Dedifferentiated amniotic fluid mesenchymal stem cell (primary cell): ENCODE measurements around the gene CLUH.

Experiments
- DNase-seq: peaks from one replicate; pipeline ENCODE4 v3.0.0-alpha.2; 2016; ENCODE audit errors: extremely low spot score

The CLUH gene

GRCh38 chr17:2721603-2722002 lies 10.0 kb upstream of the CLUH start:
- no peak for DNase-seq

DNA sequence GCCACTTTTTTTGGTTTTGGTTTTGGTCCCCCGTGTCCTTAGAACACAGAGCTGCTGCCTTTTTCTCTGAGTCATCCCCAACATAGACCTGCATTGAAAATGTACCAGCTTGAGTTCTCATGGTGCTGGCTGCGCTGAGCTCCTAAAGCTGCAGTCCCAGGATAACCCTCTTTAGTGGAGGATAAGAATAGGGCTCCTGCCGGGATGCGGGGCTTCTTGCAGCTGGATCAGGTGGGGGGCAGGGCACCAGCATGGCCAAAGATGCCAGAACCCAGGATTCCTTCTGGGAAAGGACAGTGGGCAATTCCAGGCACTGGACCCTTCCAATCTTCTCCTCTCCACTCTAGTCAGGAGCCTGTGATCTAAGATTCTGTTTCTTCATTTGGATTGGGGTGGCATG lies 8.3 kb upstream of the CLUH start:
- no peak for DNase-seq

DNA sequence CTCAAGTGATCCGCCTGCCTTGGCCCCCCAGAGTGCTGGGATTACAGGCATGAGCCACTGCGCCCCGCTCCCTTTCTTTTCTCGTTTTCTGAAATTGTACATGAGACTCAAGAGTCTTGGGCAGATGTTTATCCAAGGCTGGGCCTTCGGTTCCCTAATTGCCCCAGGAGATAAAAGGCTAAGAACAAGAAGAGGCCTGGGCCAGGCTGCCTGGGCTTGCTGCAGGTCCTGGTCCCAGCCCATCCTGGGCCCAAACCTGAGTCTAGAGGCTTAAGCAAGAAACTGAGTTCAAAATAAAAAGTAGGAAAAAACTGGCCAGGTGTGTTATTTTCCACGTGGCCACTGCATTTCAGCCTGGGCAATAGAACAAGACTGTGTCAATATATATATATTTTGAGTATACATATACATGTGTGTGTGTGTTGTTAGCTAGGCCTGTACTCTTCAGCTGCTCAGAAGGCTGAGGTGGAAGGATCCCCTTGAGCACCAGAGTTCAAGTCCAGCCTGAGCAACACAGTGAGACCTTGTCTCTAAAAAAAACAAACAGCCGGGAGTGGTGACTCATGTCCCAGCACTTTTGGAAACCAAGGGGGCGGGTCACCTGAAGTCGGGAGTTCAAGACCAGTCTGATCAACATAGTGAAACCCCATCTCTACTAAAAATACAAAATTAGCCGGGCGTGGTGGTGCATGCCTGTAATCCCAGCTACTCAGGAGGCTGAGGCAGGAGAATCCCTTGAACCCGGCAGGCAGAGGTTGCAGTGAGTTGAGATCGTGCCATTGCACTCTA lies 6.8 kb upstream of the CLUH start:
- no peak for DNase-seq

DNA sequence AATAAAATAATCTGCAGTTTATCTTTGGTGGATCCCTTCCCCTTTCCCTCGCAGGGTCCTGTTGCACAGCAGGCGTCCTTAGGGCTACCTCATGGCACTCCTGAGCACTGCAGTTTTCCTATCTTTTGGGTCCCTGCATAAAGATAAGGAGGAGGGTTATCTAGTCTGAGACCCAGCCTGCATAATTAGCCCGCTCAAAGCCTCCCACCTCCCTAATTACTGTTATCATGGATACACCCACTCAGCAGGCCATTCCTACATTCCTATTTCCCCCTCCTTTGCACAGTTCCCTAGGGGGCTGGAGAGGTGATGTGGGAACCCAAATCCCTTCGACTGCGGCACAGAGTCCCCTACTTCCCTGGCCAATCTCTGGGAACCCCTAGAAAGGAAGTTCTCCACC lies 5.1 kb upstream of the CLUH start:
- no peak for DNase-seq

DNA sequence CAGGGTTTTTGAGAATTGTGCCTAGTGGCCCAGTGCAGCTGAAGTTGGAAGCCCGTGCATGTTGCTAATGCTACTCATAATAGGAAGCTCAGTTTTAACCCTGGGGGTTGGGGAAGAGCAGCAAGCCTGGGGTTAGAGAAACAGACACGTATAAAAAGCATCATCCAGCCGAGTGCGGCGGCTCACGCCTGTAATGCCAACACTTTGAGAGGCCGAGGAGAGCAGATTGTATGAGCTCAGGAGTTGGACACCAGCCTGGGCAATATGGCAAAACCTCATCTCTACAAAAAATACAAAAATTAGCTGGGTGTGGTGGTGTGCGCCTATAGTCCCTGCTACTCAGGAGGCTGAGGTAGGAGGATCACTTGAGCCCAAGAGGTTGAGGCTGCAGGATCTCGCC lies 2.3 kb upstream of the CLUH start:
- no peak for DNase-seq

DNA sequence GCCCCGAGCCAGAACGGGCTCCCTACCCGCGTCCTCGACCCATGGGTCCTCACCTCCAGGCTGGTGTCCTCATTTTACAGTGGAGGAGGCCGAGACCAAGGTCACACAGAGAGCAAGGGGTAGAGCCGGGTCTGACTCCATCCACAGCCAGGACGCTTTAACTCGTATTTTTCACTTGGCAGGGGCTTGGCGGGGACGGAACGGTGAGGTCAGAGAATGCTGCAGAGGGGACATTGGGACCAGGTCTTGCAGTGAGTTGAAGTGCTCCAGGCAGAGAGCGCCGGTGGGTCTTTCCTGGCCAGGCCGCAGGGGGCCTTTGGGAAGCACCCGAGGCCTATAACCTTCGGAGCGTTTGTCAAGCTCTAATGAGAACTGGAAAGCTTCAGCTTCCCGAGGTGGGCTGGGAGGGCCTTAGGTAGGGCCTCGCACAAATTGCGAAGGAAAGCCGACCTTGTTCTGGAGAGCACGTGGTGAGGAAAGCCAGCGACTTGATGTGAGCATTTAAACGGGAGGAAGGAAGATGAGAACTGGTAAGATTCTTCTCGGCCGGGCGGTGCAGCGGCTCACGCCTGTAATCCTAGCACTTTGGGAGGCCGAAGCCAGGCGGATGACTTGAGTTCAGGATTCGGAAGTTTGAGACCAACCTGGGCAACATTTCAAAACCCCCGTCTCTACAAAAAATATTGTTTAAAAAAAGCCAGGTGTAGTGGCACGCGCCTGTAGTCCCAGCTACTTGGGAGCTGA lies 908 bp upstream of the CLUH start:
- no peak for DNase-seq

GRCh38 chr17:2710803-2711607 lies 559 bp downstream of the CLUH start:
- no peak for DNase-seq

DNA sequence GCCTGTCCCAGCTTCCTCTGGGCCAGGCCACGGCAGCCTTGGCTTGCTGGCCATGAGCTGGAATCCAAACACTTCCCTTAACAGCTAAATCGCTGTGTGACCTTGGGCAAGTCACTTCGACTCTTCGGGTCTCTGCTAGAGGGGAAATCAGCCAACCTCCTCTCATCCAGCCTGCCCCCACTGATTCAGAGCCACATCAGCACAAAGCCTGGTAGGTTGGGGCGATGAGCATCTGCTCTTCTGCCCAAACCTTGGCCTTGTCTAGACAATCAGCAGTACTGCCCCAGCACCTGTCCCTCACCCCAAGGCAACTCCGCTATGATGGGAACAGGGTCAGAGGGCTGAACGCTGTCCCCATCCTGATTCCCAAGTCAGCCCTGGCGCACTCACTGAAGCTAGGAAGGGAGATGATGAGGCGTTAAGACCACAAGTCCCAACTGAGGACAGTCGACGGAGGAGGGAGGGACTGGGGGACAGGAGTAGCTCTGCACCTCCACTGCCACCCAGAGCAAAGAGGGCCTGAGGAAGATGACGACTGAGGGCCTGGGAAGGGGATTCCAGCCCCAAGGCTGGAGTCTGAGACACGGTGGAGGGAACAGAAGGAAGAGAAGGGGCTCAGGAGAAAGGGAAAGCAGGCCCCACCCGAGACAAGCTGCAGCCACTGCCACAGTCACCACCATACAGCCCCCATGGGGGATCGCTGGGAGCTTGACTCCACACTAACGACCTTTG lies 1.3 kb downstream of the CLUH start:
- no peak for DNase-seq

- no peak for DNase-seq
Observed at GRCh38 chr17:2709183-2709661, 2.3 kb downstream of the CLUH start.

- no peak for DNase-seq
Observed at GRCh38 chr17:2708585-2709182, 2.9 kb downstream of the CLUH start.

GRCh38 chr17:2707721-2708584 lies 3.6 kb downstream of the CLUH start:
- DNase-seq: no peak

GRCh38 chr17:2706911-2707510 lies 4.6 kb downstream of the CLUH start:
- DNase-seq: no peak

DNA sequence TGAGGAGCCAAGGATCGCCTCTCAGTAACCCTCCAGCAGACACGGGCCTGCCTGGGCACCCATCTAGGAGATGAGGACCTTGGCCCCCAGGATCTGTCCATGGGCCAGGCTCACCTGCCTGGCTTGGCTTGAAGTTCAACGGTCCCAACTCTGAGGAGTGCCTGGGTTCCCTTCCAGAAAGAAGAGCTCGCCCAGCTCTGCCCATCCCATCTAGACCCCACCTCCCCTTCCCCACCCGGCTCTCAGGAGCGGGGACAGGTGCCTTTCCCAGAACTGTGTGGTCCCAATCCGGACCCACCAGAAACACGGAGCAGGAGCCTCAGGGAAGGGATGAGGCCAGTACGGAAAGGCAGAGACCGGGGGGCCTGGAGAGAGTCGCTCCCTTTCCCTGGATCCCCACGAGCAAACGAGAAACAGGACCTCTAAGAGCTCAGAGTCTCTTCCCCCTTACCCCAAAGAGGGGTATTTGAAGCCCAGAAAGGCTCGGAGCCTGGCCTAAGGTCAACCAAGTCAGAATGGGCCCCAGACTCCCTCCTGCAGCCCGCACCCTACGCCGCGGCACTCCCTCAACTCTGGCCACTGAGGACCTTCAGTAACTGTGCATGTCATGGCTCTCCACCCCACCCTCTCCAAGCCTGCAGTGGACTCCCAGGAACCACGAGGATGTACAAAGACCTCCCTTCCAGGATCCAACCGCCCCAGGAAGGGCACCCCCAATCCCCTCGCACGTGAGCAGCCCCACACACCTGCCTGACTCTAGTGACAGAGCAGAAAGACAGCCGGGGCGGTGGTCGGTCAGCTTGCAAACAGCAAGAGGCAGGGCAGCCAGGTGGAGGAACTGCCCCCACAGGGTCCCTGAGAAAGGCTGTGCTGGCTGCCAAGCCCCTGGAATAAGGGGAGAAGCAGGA lies 5.4 kb downstream of the CLUH start:
- DNase-seq: no peak

GRCh38 chr17:2705263-2705662 lies 6.3 kb downstream of the CLUH start:
- DNase-seq: no peak

DNA sequence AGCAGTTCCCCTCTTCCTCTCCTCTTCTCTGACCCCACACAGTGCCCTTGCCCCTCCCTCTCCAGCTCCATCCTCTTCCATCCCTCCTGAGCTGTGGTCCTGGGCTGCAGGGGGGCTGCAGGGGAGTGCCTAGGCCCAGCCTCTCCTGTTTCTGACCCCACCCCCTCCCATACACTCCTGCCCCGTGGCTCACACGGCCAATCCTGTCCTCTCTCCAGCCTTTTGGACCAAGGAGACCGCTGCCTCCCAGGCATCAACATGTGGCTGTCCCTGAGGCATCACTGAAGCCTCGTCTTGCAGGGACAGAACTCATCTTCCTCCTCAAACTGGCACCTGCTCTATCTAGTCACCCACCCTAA lies 6.7 kb downstream of the CLUH start:
- no peak for DNase-seq

DNA sequence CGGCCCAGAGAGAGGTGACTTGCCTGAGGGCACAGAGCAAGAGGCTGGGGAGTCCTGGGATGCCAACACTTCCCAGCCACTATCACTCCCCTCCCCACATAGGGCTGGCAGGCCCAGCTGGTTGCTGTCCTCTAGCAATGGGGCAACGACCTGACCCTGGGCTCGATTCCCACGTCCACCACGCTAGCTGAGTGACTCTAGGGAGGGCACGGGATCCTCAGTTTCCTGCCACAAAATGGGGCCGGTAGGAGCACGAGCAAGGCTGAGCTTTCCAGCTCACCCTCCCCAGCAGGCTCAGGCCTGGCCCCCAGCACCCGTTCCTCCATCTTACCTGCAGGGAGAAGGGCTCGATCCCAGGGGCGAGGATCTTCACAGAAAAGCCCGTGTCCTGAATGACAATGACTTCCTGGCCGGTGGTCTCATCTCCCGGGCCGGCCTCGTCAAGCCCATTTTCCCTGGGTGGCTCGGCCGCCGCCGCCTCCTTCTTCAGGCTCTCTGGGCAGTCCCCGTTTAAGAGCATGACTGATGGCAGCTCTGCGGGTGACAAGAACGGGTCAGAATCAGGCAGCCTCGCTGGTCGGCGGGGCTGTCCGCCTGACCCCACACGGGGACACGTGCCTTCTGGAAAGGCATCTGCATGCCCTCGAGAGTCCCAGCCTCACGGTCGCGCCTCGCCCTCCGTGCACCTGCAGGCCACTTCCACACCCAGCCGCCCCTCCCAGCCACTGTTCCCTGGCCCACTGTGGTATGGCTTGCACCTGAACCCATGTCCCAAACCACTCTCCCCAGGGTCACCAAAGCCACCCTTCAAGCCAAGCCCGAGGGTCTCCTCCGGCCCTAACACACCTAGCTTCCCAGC lies 7.3 kb downstream of the CLUH start:
- no peak for DNase-seq

- DNase-seq: no peak
Observed at GRCh38 chr17:2703606-2704005, 8.0 kb downstream of the CLUH start.

- no peak for DNase-seq
Observed at GRCh38 chr17:2703181-2703580, 8.4 kb downstream of the CLUH start.
